Thyroid gland (tissue), 4 donors: Measurements from ENCODE around the gene SCMH1. TPM values are rescaled to one million over a fixed set of nuclear protein-coding genes. Genes with fewer than 3 reads are reported as not detected.

Source experiments
- DNase-seq, 2 donors: peaks; one replicate each; pipeline ENCODE4 v3.0.0-alpha.2; 2019
- H3K27ac ChIP-seq, 3 donors: fragments of 200-600 bp; sonication (generic); 1 replicate in 2 of 3; 2 replicates in 1 of 3; pipeline ENCODE4 v1.5.1; 2016 to 2019; ENCODE audit warnings: mild to moderate bottlenecking in 1 of 3, moderate library complexity in 1 of 3
- H3K27me3 ChIP-seq: fragments of 200-600 bp; sonication (generic); one replicate; pipeline ENCODE4 v1.5.1; 2019
- H3K36me3 ChIP-seq, 2 donors: fragments of 200-600 bp; sonication (generic); one replicate each; pipeline ENCODE4 v1.5.1; 2016 to 2019
- H3K4me1 ChIP-seq, 2 donors: fragments of 200-600 bp; sonication (generic); one replicate each; pipeline ENCODE4 v1.5.1; 2017 to 2019
- H3K4me3 ChIP-seq, 3 donors: fragments of 200-600 bp; sonication (generic); replicated peaks in 1 of 3; 1 replicate in 2 of 3; 2 replicates in 1 of 3; pipeline ENCODE4 v1.5.1; 2016; ENCODE audit warnings: mild to moderate bottlenecking in 1 of 3
- H3K9me3 ChIP-seq: fragments of 200-600 bp; sonication (generic); one replicate; pipeline ENCODE4 v1.5.1; 2017
- POLR2A ChIP-seq, 2 donors: fragments of 450-650 bp; IDR thresholded peaks; one replicate each; pipeline ENCODE4 v1.6.1; 2017; ENCODE audit warnings: antibody characterized with exemption in 2 of 2, mild to moderate bottlenecking in 2 of 2, moderate library complexity in 1 of 2
- WGBS, 2 donors: methylation state at CpG; one replicate each; pipeline ENCODE4 v1.1.5; 2017; 5-methylcytosine and 5-hydroxymethylcytosine counted together
- intact Hi-C: fragments of 100-400 bp; cut with DNase I; formaldehyde crosslinking; loops from one replicate; pipeline ENCODE4 v1.15.1; 2023
- total RNA-seq, 4 donors: library from RNA; depleted of rRNA; stranded (reverse); fragments of >200 nt; gene quantifications; one replicate each; pipeline ENCODE4 v1.2.3, GENCODE V29; 2016
- TF ChIP-seq, protein P1 (sequence below), 6 experiments: fragments of 200-600 bp in 3 of 6; fragments of 450-650 bp in 3 of 6; sonication (generic) in 3 of 6; IDR thresholded peaks; one replicate each; pipeline ENCODE4 v1.5.1; 2016 to 2019; ENCODE audit warnings: antibody characterized with exemption in 6 of 6, mild to moderate bottlenecking in 2 of 6, inconsistent platforms in 1 of 6, moderate library complexity in 1 of 6

SCMH1 gene
- total RNA-seq, 4 donors from 2014 or later, result 30.6 to 93.0 (median 47.5) TPM

DNA sequence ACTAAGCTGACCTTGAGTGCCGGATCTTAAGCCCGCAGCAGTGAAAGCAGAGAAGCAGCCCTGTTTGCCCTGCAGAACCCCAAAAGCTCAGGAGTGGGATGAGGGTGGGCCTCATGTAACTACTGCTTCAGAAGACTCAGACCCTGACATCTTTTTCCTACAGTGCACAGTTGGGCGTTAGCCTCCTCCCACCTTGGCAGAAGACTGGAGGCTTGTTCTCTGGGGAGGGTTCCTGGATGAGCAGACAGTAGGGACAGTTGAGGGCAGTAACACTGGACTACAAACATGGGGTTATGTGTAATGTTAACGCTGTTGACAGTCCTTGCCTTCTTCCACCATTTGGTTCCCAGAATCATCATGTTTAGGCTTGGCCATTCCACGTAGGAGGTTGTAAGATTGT lies 253.0 kb downstream of the SCMH1 start:
- intact Hi-C loops, result no loop called here

DNA sequence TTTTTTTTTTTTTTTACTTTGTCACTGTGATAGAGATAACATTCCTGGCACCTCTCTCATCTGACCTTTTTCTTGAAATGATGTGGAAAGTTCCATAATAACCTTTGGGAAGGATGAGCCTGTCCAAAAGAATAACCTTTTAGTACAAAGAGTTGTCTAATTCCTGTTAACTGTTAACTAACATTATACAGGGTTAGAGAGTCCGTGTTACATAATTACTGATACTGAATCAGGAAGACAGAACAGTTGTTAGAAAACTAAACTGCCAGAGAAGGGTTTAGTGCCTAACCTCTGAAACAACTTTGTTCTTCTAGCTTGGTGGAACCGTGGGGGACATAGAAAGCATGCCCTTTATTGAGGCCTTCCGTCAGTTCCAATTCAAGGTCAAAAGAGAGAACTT lies 253.8 kb downstream of the SCMH1 start:
- Histone ChIP-seq H3K27ac (no peak overlapping the region), H3K4me1 (peaks cover 25 to 38% of the 10 kb centered on the region in 2 donors), H3K4me3 (no peak overlapping the region), H3K9me3 (no peaks in the 10 kb centered on the region), H3K27me3 (no peaks in the 10 kb centered on the region), H3K36me3 (peaks cover 0 to 4% of the 10 kb centered on the region in 2 donors)
- TF ChIP-seq, protein P1, sequence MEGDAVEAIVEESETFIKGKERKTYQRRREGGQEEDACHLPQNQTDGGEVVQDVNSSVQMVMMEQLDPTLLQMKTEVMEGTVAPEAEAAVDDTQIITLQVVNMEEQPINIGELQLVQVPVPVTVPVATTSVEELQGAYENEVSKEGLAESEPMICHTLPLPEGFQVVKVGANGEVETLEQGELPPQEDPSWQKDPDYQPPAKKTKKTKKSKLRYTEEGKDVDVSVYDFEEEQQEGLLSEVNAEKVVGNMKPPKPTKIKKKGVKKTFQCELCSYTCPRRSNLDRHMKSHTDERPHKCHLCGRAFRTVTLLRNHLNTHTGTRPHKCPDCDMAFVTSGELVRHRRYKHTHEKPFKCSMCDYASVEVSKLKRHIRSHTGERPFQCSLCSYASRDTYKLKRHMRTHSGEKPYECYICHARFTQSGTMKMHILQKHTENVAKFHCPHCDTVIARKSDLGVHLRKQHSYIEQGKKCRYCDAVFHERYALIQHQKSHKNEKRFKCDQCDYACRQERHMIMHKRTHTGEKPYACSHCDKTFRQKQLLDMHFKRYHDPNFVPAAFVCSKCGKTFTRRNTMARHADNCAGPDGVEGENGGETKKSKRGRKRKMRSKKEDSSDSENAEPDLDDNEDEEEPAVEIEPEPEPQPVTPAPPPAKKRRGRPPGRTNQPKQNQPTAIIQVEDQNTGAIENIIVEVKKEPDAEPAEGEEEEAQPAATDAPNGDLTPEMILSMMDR (IDR thresholded peaks at IDR 0.05), result no peak
- TF ChIP-seq POLR2A (IDR thresholded peaks at IDR 0.05), result no peak
- 91% methylated on average over 3 of the region's 3 CpGs for WGBS, 2 donors
- no peak for DNase-seq
- intact Hi-C loops, result no loop called here

More for the DNA sequence above, 253.0 kb downstream of the SCMH1 start:
- TF ChIP-seq POLR2A (IDR thresholded peaks at IDR 0.05), result no peak
- TF ChIP-seq, protein P1 (IDR thresholded peaks at IDR 0.05), result no peak
- WGBS, 2 donors, result 92 to 93% methylated on average over 5 of the region's 5 CpGs
- no peak overlapping the region for H3K4me3 ChIP-seq
- no peak overlapping the region for H3K27ac ChIP-seq
- peaks cover 0 to 4% of the 10 kb centered on the region in 2 donors for H3K36me3 ChIP-seq
- H3K9me3 ChIP-seq, result no peaks in the 10 kb centered on the region
- no peaks in the 10 kb centered on the region for H3K27me3 ChIP-seq
- H3K4me1 ChIP-seq, result peaks cover 25 to 33% of the 10 kb centered on the region in 2 donors
- DNase-seq, result no peak

DNA sequence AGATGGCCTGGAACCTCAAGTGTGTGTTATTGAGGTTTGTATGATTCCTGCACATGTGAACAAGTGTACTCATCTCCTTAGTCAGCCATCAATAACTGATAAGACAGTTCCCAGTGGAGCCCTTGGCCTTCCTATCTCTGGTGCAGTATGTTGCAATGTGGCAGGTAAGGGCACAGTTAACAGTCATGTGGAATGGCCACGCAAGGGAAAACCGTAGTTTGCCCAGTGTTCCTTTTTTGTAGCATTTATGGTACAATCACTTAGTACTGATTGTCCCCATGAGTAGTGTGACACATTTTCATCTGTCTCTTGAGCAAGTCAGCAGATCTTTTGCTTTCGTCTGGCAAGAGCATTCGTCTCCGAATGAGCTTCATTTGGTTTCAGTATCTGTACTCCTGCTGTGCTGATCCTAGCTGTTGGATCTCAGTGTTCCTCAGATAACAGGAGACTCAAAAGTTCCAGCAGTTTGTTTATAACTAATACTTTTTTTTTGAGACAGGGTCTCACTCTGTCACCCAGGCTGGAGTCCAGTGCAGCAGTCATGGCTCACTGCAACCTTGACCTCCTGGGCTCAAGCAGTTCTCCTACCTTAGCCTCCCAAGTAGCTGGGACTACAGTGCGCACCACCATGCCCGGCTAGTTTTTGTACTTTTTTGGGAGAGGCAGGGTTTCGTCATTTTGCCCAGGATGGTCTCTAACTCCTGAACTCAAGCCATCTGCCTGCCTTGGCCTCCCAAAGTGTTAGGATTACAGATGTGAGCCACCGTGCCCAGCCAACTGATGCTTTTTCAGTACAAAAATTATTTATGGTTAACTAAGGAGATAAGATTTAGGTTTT lies 254.4 kb downstream of the SCMH1 start:
- peak overlapping the region in 1 of 3 donors; percentile 87 for H3K27ac ChIP-seq
- no peaks in the 10 kb centered on the region for H3K9me3 ChIP-seq

DNA sequence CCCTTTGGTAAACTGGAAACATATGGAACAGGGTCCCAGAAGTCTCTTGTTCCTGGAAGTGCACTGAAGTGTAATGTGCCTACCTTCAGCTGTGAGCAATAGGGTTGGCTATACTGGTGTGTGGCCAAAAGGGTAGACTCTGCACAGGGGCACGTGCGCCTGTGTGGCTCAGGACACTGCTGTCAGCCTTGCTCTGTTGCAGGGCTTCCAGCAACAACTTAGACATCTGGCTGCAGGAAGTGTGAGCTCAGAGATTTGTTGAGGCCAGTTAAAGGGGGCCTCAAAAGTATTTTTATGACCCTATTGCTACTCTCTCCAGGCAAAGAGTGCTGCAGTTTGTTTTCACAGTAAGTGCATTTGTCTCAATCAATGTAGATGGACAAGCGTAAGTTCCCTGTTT lies 255.2 kb downstream of the SCMH1 start:
- no peak overlapping the region for H3K4me3 ChIP-seq
- DNase-seq, result no peak
- TF ChIP-seq POLR2A (IDR thresholded peaks at IDR 0.05), result no peak
- TF ChIP-seq, protein P1 (IDR thresholded peaks at IDR 0.05), result no peak
- no peaks in the 10 kb centered on the region for H3K27me3 ChIP-seq
- peaks cover 30 to 51% of the 10 kb centered on the region in 2 donors for H3K4me1 ChIP-seq
- H3K27ac ChIP-seq, result peak overlapping the region; percentile 52 to 87 (median 78)
- no peaks in the 10 kb centered on the region for H3K9me3 ChIP-seq
- 78 to 89% methylated on average over 1 to 3 of the region's 3 CpGs for WGBS, 2 donors
- peaks cover 0 to 4% of the 10 kb centered on the region in 2 donors for H3K36me3 ChIP-seq
- intact Hi-C loops, result no loop called here

More for the DNA sequence above, 254.4 kb downstream of the SCMH1 start:
- no peak overlapping the region for H3K4me3 ChIP-seq
- WGBS, 2 donors, result 89 to 97% methylated on average over 9 of the region's 9 CpGs
- no peak for DNase-seq
- H3K4me1 ChIP-seq, result peaks cover 25 to 44% of the 10 kb centered on the region in 2 donors
- TF ChIP-seq, protein P1 (IDR thresholded peaks at IDR 0.05), result no peak
- TF ChIP-seq POLR2A (IDR thresholded peaks at IDR 0.05), result no peak
- peaks cover 0 to 4% of the 10 kb centered on the region in 2 donors for H3K36me3 ChIP-seq
- H3K27me3 ChIP-seq, result no peaks in the 10 kb centered on the region
- intact Hi-C loops, result no loop called here

DNA sequence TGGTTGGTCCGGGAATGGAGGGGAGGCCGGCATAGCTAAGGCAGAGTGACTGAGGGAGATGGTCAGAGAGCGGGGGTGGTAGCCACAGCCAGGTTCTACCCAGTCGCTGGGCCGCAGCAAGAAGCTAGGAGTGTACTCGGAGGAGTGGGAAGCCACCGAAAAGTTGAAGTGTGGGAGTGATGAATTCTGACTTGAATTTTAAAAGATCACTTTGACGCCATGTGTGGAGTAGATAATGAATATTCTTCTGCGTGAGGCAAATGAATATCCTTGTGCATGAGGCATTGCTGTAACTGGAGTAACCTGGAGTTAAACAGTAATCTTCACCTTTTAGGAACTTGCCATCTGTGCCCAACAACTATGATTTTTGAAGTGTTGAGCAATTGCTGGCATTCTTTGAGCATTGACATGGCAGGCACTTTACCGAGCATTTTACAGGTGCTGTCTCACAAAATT lies 255.8 kb downstream of the SCMH1 start:
- no peaks in the 10 kb centered on the region for H3K9me3 ChIP-seq
- peaks cover 0 to 4% of the 10 kb centered on the region in 2 donors for H3K36me3 ChIP-seq
- H3K4me3 ChIP-seq, result no peak overlapping the region
- peak overlapping the region; percentile 65 to 87 (median 78) for H3K27ac ChIP-seq
- TF ChIP-seq, protein P1 (IDR thresholded peaks at IDR 0.05), result no peak
- TF ChIP-seq POLR2A (IDR thresholded peaks at IDR 0.05), result no peak
- no peak for DNase-seq
- H3K4me1 ChIP-seq, result peaks cover 36 to 57% of the 10 kb centered on the region in 2 donors
- H3K27me3 ChIP-seq, result no peaks in the 10 kb centered on the region
- WGBS, 2 donors, result 89 to 93% methylated on average over 10 of the region's 10 CpGs
- intact Hi-C loops, result no loop called here
